ENCODE measurements around the gene F9. TPM values are rescaled to one million over a fixed set of nuclear protein-coding genes. Genes with fewer than 3 reads are reported as not detected.

The F9 gene
- total and polyA plus RNA-seq, 2 of the 8 experiments (the other 6 are each of a cell fraction or from before 2014, with no cell fraction given) = not detected

DNA sequence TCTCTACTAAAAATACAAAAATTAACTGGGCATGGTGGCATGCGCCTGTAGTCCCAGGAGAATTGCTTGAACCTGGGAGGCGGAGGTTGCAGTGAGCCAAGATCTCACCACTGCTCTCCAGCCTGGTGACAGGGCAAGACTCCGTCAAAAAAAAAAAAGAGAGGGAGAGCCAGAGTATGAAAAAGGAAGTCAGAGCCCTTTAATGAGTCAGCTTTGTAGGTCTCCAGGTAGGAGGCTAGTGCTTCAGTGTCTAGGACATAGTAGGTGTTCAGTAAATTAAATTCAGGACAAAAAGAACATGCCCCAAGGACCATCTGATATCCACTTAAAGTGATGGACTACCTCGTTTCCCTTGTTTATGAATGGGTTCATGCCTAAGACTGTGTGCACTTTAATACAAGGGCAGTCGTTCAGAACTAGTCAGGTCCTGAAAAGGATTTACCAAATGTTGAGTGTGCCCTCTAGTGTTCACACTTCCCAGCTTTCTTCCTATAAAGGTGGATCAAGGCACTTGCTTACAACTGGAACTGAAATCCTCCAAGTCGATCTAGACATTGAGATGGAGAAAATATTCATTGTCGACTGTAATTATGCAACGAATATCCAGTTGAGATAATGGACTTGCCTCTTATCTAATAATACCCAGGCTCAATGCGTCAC, 29.0 kb downstream of the F9 start:
- WGBS, 2 experiments (ENCODE audit: extremely low coverage in 1 of 2, insufficient coverage in 1 of 2, insufficient read length in 1 of 2, insufficient replicate concordance in 2 of 2, low coverage in 1 of 2, low lambda C conversion rate in 2 of 2, missing lambda C conversion rate in 1 of 2) = 43% methylated on average over 9 of the region's 9 CpGs; no CpG with 5 or more reads in 1 of the 2 experiments
- FAIRE-seq (peak; percentile 93), DNase-seq (ENCODE audit: low read depth in 1 of 2, low spot score in 2 of 2) (no peak)
- H4K20me1 ChIP-seq (replicated peaks in 1 of 2; ENCODE audit: control insufficient read depth in 1 of 2, insufficient read depth in 2 of 2, low read length in 2 of 2) = no peaks in the 10 kb centered on the region
- H3K4me3 ChIP-seq (ENCODE audit: extremely low read depth in 1 of 4, insufficient read depth in 2 of 4, low read depth in 3 of 4, low read length in 4 of 4) = no peak overlapping the region
- H3K23me2 ChIP-seq (ENCODE audit: low read depth, low read length) = no peaks in the 10 kb centered on the region
- H4K91ac ChIP-seq (replicated peaks; ENCODE audit: insufficient read length, low read length) = no peak overlapping the region
- H2BK5ac ChIP-seq (ENCODE audit: low read depth, low read length) = no peak overlapping the region
- no peak overlapping the region for H4K5ac ChIP-seq (ENCODE audit: insufficient read length, low read depth, low read length)
- H3K9me3 ChIP-seq (ENCODE audit: insufficient read depth in 2 of 2, low read depth in 1 of 2, low read length in 1 of 2) = no peaks in the 10 kb centered on the region
- no peak overlapping the region for H3K14ac ChIP-seq (ENCODE audit: insufficient read length)
- H3K23ac ChIP-seq (ENCODE audit: insufficient read length) = no peak overlapping the region
- no peak overlapping the region for H3K9ac ChIP-seq (replicated peaks in 1 of 4; ENCODE audit: extremely low read depth in 1 of 4, low read depth in 3 of 4, low read length in 3 of 4)
- H3K4me2 ChIP-seq (ENCODE audit: insufficient read depth in 1 of 2, low read depth in 2 of 2, low read length in 2 of 2) = no peak overlapping the region
- H3K36me3 ChIP-seq (ENCODE audit: control insufficient read depth in 2 of 4, insufficient read depth in 4 of 4, low read length in 3 of 4) = no peaks in the 10 kb centered on the region
- no peaks in the 10 kb centered on the region for H3K79me2 ChIP-seq (ENCODE audit: control insufficient read depth in 1 of 2, insufficient read depth in 2 of 2, low read length in 2 of 2)
- no peak overlapping the region for H4K8ac ChIP-seq (ENCODE audit: extremely low read depth, insufficient read depth, low read length)
- peak overlapping the region; percentile 62; the same call in 1 of the 2 replicates for H2AFZ ChIP-seq (ENCODE audit: low read length)
- H2AK5ac ChIP-seq (ENCODE audit: low read depth, low read length) = no peak overlapping the region
- no peak overlapping the region for H2BK20ac ChIP-seq (ENCODE audit: low read length)
- no peaks in the 10 kb centered on the region for H3K27me3 ChIP-seq (replicated peaks in 1 of 4; ENCODE audit: control insufficient read depth in 3 of 4, extremely low read depth in 1 of 4, insufficient read depth in 3 of 4, low read length in 3 of 4)
- H3K27ac ChIP-seq (ENCODE audit: low read depth, low read length) = no peak overlapping the region
- H3K4me1 ChIP-seq (replicated peaks in 1 of 4; ENCODE audit: control insufficient read depth in 3 of 4, insufficient read depth in 4 of 4, low read length in 3 of 4) = no peaks in the 10 kb centered on the region
- H3K18ac ChIP-seq (ENCODE audit: extremely low read depth, low read length) = no peak overlapping the region
- ChIA-PET POLR2A (ENCODE audit: partially characterized antibody) (no interaction called here), CTCF (ENCODE audit: partially characterized antibody) (interaction anchor here (0.6 to 2.7 kb wide), 13 partner anchors 10 to 803 kb away, joined by 3 to 16 read pairs (median 4); no protein-coding TSS in a partner anchor)
- no peak overlapping the region for H3K4ac ChIP-seq (replicated peaks; ENCODE audit: insufficient read length, low read depth, low read length)
- no peak overlapping the region for H2BK15ac ChIP-seq (ENCODE audit: low read length)
- no peak overlapping the region for H3K56ac ChIP-seq (replicated peaks; ENCODE audit: insufficient read length, low read depth, low read length)
- TF ChIP-seq RAD21 (IDR thresholded peaks at IDR 0.05 in 1 of 2, conservative IDR thresholded peaks at IDR 0.05 in 1 of 2; ENCODE audit: low read depth in 2 of 2, low read length in 2 of 2) (peak; percentile 71 to 80), CTCF (IDR thresholded peaks at IDR 0.05; ENCODE audit: control extremely low read depth in 1 of 3, insufficient read depth in 1 of 3, low read depth in 1 of 3, low read length in 3 of 3) (peak in 2 of 3 experiments; percentile 46 to 58; a peak in 3 of 4 replicates), SRF (IDR thresholded peaks at IDR 0.05; ENCODE audit: low read depth, low read length) (no peak)
- H2BK120ac ChIP-seq (replicated peaks; ENCODE audit: low read depth, low read length) = no peak overlapping the region
- H3K79me1 ChIP-seq (ENCODE audit: low read depth, low read length) = no peaks in the 10 kb centered on the region
- no peak overlapping the region for H2BK12ac ChIP-seq (ENCODE audit: low read depth, low read length)

Data from H1 (cell line).